Measurements from ENCODE around the gene ZNF141.

- TF ChIP-seq, protein P1, sequence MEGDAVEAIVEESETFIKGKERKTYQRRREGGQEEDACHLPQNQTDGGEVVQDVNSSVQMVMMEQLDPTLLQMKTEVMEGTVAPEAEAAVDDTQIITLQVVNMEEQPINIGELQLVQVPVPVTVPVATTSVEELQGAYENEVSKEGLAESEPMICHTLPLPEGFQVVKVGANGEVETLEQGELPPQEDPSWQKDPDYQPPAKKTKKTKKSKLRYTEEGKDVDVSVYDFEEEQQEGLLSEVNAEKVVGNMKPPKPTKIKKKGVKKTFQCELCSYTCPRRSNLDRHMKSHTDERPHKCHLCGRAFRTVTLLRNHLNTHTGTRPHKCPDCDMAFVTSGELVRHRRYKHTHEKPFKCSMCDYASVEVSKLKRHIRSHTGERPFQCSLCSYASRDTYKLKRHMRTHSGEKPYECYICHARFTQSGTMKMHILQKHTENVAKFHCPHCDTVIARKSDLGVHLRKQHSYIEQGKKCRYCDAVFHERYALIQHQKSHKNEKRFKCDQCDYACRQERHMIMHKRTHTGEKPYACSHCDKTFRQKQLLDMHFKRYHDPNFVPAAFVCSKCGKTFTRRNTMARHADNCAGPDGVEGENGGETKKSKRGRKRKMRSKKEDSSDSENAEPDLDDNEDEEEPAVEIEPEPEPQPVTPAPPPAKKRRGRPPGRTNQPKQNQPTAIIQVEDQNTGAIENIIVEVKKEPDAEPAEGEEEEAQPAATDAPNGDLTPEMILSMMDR (IDR thresholded peaks at IDR 0.05; ENCODE audit: insufficient read depth, low read depth, low read length), result no peak
- TF ChIP-seq EZH2 (IDR thresholded peaks at IDR 0.05; ENCODE audit: insufficient read depth, low read length), result no peak
Measured at GRCh38 chr4:337143-337931, at the start of gene ZNF141.

Data from astrocyte (in vitro differentiated cells and primary cell).